ENCODE results near the gene ZDHHC13.

GRCh38 chr11:19193916-19194315 lies 76.9 kb downstream of the ZDHHC13 start:
- TF ChIP-seq, protein P1, sequence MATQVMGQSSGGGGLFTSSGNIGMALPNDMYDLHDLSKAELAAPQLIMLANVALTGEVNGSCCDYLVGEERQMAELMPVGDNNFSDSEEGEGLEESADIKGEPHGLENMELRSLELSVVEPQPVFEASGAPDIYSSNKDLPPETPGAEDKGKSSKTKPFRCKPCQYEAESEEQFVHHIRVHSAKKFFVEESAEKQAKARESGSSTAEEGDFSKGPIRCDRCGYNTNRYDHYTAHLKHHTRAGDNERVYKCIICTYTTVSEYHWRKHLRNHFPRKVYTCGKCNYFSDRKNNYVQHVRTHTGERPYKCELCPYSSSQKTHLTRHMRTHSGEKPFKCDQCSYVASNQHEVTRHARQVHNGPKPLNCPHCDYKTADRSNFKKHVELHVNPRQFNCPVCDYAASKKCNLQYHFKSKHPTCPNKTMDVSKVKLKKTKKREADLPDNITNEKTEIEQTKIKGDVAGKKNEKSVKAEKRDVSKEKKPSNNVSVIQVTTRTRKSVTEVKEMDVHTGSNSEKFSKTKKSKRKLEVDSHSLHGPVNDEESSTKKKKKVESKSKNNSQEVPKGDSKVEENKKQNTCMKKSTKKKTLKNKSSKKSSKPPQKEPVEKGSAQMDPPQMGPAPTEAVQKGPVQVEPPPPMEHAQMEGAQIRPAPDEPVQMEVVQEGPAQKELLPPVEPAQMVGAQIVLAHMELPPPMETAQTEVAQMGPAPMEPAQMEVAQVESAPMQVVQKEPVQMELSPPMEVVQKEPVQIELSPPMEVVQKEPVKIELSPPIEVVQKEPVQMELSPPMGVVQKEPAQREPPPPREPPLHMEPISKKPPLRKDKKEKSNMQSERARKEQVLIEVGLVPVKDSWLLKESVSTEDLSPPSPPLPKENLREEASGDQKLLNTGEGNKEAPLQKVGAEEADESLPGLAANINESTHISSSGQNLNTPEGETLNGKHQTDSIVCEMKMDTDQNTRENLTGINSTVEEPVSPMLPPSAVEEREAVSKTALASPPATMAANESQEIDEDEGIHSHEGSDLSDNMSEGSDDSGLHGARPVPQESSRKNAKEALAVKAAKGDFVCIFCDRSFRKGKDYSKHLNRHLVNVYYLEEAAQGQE (IDR thresholded peaks at IDR 0.05): no peak
- no peak for TF ChIP-seq CTCF (IDR thresholded peaks at IDR 0.05)
- no peak for TF ChIP-seq ZSCAN20 (CRISPR knock-in tag; IDR thresholded peaks at IDR 0.05)
- no peak for TF ChIP-seq GATA3 (IDR thresholded peaks at IDR 0.05; ENCODE audit: borderline replicate concordance)
- TF ChIP-seq EP300 (IDR thresholded peaks at IDR 0.05): no peak
- no peak for TF ChIP-seq MYC (IDR thresholded peaks at IDR 0.05; ENCODE audit: borderline replicate concordance, low read length)
- TF ChIP-seq HOXA7 (CRISPR knock-in tag; IDR thresholded peaks at IDR 0.05): no peak
- TF ChIP-seq, protein P2, sequence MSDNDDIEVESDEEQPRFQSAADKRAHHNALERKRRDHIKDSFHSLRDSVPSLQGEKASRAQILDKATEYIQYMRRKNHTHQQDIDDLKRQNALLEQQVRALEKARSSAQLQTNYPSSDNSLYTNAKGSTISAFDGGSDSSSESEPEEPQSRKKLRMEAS (IDR thresholded peaks at IDR 0.05): no peak
- TF ChIP-seq CHD4 (IDR thresholded peaks at IDR 0.05; ENCODE audit: borderline replicate concordance): no peak
- TF ChIP-seq KDM5A (IDR thresholded peaks at IDR 0.05): no peak
- no peak for TF ChIP-seq ZC3H11A (IDR thresholded peaks at IDR 0.05)
- TF ChIP-seq MAZ (IDR thresholded peaks at IDR 0.05; ENCODE audit: borderline replicate concordance, low read depth, low read length): no peak
